ENCODE data around the gene GRM4. TPM values are rescaled to one million over a fixed set of nuclear protein-coding genes. Genes with fewer than 3 reads are reported as not detected.

GRM4 gene
- total and polyA plus RNA-seq, 11 donors, result 0.20 TPM; not detected in 10

DNA sequence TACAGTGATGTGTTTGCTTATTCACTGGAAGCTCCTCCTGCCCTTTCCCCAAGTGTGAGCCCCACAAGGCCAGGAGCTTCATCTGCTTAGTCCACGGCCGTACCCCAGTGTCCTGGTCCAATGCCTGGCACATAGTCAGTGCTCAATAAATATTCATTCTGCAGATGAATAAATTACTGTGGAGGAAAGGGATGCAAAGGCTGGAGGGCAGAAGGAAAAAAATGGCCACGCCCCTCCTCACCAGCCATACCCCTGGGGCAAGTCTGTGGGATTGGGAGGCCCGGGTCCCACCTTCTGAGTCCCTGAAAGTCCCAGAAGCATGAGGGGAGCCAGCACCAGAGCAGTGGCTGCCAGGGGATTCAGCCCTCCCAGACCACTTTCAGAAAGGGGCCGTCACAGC lies 65.5 kb downstream of the GRM4 start:
- no peak for TF ChIP-seq POLR2A (IDR thresholded peaks at IDR 0.05)
- TF ChIP-seq, protein P1, sequence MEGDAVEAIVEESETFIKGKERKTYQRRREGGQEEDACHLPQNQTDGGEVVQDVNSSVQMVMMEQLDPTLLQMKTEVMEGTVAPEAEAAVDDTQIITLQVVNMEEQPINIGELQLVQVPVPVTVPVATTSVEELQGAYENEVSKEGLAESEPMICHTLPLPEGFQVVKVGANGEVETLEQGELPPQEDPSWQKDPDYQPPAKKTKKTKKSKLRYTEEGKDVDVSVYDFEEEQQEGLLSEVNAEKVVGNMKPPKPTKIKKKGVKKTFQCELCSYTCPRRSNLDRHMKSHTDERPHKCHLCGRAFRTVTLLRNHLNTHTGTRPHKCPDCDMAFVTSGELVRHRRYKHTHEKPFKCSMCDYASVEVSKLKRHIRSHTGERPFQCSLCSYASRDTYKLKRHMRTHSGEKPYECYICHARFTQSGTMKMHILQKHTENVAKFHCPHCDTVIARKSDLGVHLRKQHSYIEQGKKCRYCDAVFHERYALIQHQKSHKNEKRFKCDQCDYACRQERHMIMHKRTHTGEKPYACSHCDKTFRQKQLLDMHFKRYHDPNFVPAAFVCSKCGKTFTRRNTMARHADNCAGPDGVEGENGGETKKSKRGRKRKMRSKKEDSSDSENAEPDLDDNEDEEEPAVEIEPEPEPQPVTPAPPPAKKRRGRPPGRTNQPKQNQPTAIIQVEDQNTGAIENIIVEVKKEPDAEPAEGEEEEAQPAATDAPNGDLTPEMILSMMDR (IDR thresholded peaks at IDR 0.05), result no peak
- ATAC-seq (no peak), DNase-seq (no peak)
- Histone ChIP-seq H3K4me3 (no peak overlapping the region), H3K4me1 (no peaks in the 10 kb centered on the region), H3K27me3 (peaks cover 0 to 17% (median 0%) of the 10 kb centered on the region in 9 donors), H3K27ac (no peak overlapping the region), H3K9me3 (no peaks in the 10 kb centered on the region), H3K36me3 (no peaks in the 10 kb centered on the region)
- 68 to 89% (median 81%) methylated on average over 4 to 5 of the region's 5 CpGs for WGBS, 4 donors
- intact Hi-C loops (cut with DNase I), result no loop called here

DNA sequence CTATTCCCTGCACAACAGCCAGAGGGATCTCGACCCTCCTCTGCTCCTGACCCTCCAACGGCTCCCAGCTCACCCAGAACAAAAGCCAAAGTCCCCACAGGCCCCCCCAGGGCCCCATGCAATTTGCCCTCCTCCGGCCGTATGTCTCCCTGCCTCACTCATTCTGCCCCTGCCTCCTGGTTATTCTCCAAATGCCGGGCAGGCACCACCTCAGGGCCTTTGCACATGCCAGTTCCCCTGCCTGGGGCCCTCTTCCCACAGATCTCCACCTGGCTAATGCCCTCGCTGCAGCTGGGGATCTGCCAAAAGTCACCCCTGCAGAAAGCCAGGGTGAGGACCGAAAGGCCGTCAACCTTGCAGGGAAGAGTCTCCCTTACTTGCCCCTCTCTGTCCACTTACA lies 66.0 kb downstream of the GRM4 start:
- TF ChIP-seq, protein P1 (IDR thresholded peaks at IDR 0.05), result no peak
- TF ChIP-seq POLR2A (IDR thresholded peaks at IDR 0.05), result no peak
- Histone ChIP-seq H3K9me3 (no peaks in the 10 kb centered on the region), H3K4me1 (no peaks in the 10 kb centered on the region), H3K36me3 (no peaks in the 10 kb centered on the region), H3K27me3 (peaks cover 0 to 17% (median 0%) of the 10 kb centered on the region in 9 donors), H3K27ac (no peak overlapping the region), H3K4me3 (no peak overlapping the region)
- DNase-seq (no peak), ATAC-seq (no peak)
- WGBS, 4 donors, result 73 to 86% (median 78%) methylated on average over 8 of the region's 8 CpGs
- intact Hi-C loops (cut with DNase I), result no loop called here

DNA sequence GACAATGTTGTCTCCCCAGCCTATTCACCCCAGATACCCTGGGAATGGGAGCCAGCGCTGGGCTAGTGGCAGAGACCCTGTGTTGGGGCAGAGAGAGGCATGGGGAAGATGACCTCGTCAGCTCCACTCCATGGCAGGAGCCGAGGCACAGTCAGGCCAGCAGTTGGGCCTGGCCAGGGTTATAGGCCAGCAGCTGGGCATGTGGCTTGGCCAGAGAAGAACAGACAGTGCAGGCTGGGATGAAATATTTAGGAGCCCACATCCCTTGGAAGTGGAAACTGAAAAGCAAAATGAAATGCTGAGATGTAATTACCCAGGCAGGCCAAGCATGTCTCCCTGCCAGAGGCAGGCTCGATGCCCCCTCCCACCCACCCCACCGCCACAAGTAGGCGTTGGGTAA lies 70.0 kb downstream of the GRM4 start:
- WGBS, 4 donors, result 69 to 92% (median 83%) methylated on average over 4 to 6 of the region's 6 CpGs
- ATAC-seq (no peak), DNase-seq (no peak)
- no peaks in the 10 kb centered on the region for H3K4me1 ChIP-seq
- H3K36me3 ChIP-seq, result no peaks in the 10 kb centered on the region
- no peak for TF ChIP-seq POLR2A (IDR thresholded peaks at IDR 0.05)
- TF ChIP-seq, protein P1 (IDR thresholded peaks at IDR 0.05), result no peak
- no peaks in the 10 kb centered on the region for H3K9me3 ChIP-seq
- H3K27me3 ChIP-seq, result peaks cover 0 to 30% (median 0%) of the 10 kb centered on the region in 9 donors
- H3K27ac ChIP-seq, result no peak overlapping the region
- H3K4me3 ChIP-seq, result no peak overlapping the region
- intact Hi-C loops (cut with DNase I), result no loop called here

DNA sequence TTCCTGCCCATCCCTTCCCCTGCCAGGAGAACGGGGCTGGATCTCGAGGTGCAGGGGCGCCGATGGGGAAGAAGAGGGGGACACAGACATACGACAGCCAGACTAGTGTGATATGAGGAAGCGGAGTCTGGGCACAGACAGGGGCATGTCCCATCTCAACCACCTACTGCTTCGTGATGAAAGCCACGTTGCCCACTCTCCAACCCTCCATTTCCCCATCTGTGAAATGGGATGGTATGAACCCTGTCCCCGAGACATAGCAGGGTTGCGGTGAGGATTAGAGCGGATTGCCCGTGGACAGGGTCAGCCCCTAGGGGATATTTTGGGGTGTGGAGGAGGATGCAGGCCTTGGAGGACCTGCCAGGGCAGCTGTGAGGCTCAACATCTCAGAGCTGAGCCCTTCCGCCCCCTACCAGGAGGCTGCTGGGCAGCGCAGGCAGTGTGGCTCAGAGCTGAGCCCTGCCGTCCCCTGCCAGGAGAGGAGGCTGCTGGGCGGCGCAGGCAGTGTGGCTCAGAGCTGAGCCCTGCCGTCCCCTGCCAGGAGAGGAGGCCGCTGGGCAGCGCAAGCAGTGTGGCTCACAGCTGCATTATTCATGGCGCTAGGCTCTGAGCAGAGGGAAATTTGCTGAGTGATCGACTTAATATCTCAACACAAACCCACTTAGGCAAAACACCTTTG lies 71.7 kb downstream of the GRM4 start:
- Histone ChIP-seq H3K9me3 (no peaks in the 10 kb centered on the region), H3K27me3 (peaks cover 0 to 25% (median 0%) of the 10 kb centered on the region in 9 donors), H3K27ac (no peak overlapping the region), H3K4me3 (no peak overlapping the region), H3K4me1 (no peaks in the 10 kb centered on the region), H3K36me3 (no peaks in the 10 kb centered on the region)
- TF ChIP-seq, protein P1 (IDR thresholded peaks at IDR 0.05), result no peak
- TF ChIP-seq POLR2A (IDR thresholded peaks at IDR 0.05), result no peak
- intact Hi-C loops (cut with DNase I), result no loop called here
- DNase-seq, result no peak
- WGBS, 4 donors, result 58 to 64% (median 63%) methylated on average over 19 to 22 of the region's 22 CpGs
- ATAC-seq, result no peak

All from heart left ventricle (tissue), 16 donors.